Duodenal mucosa (tissue), 2 donors: ENCODE results near the gene HJURP.

ENCODE experiments used
- H3K27ac ChIP-seq: one replicate; pipeline ENCODE4 v1.7.0; 2013; ENCODE audit warnings: low read depth, low read length
- H3K27me3 ChIP-seq, 2 donors: one replicate each; pipeline ENCODE4 v1.7.0; 2013; ENCODE audit warnings: low read length in 2 of 2, control low read depth in 1 of 2; ENCODE audit not compliant: insufficient read depth in 2 of 2, control insufficient read depth in 1 of 2
- H3K36me3 ChIP-seq, 2 donors: one replicate each; pipeline ENCODE4 v1.7.0; 2013; ENCODE audit warnings: low read length in 2 of 2, control low read depth in 1 of 2; ENCODE audit not compliant: insufficient read depth in 2 of 2, control insufficient read depth in 1 of 2
- H3K4me1 ChIP-seq, 2 donors: one replicate each; pipeline ENCODE4 v1.7.0; 2013; ENCODE audit warnings: low read length in 2 of 2, control low read depth in 1 of 2; ENCODE audit not compliant: insufficient read depth in 2 of 2, control insufficient read depth in 1 of 2
- H3K4me3 ChIP-seq, 2 donors: one replicate each; pipeline ENCODE4 v1.7.0; 2013; ENCODE audit warnings: low read length in 2 of 2, low read depth in 1 of 2
- H3K9ac ChIP-seq, 2 donors: one replicate each; pipeline ENCODE4 v1.7.0; 2013; ENCODE audit warnings: low read length in 2 of 2, low read depth in 1 of 2
- H3K9me3 ChIP-seq, 2 donors: one replicate each; pipeline ENCODE4 v1.7.0; 2013; ENCODE audit warnings: low read length in 2 of 2, control low read depth in 1 of 2; ENCODE audit not compliant: control insufficient read depth in 1 of 2

HJURP gene

GRCh38 chr2:233816334-233816733 is 38.0 kb downstream of the HJURP start:
- Histone ChIP-seq H3K36me3 (no peaks in the 10 kb centered on the region), H3K9ac (no peak overlapping the region), H3K9me3 (no peaks in the 10 kb centered on the region), H3K27ac (no peak overlapping the region), H3K4me3 (no peak overlapping the region), H3K27me3 (peaks cover 2 to 3% of the 10 kb centered on the region in 2 donors), H3K4me1 (peaks cover 0 to 7% of the 10 kb centered on the region in 2 donors)

- no peak overlapping the region for H3K9ac ChIP-seq
- H3K36me3 ChIP-seq, result no peaks in the 10 kb centered on the region
- H3K27ac ChIP-seq, result no peak overlapping the region
- H3K9me3 ChIP-seq, result no peaks in the 10 kb centered on the region
- H3K4me3 ChIP-seq, result no peak overlapping the region
- peaks cover 0 to 5% of the 10 kb centered on the region in 2 donors for H3K4me1 ChIP-seq
- H3K27me3 ChIP-seq, result peaks cover 2 to 3% of the 10 kb centered on the region in 2 donors
Measured at GRCh38 chr2:233815861-233816260, 38.5 kb downstream of the HJURP start.

GRCh38 chr2:233814056-233814835 is 40.1 kb downstream of the HJURP start:
- H3K4me1 ChIP-seq, result peaks cover 0 to 5% of the 10 kb centered on the region in 2 donors
- H3K27me3 ChIP-seq, result peaks cover 2 to 3% of the 10 kb centered on the region in 2 donors
- H3K36me3 ChIP-seq, result no peaks in the 10 kb centered on the region
- H3K27ac ChIP-seq, result no peak overlapping the region
- H3K4me3 ChIP-seq, result no peak overlapping the region
- H3K9ac ChIP-seq, result no peak overlapping the region
- H3K9me3 ChIP-seq, result no peaks in the 10 kb centered on the region

- Histone ChIP-seq H3K9ac (no peak overlapping the region), H3K4me3 (no peak overlapping the region), H3K27me3 (peaks cover 0 to 2% of the 10 kb centered on the region in 2 donors), H3K4me1 (peaks cover 0 to 5% of the 10 kb centered on the region in 2 donors), H3K36me3 (no peaks in the 10 kb centered on the region), H3K9me3 (no peaks in the 10 kb centered on the region), H3K27ac (no peak overlapping the region)
Measured at GRCh38 chr2:233813236-233814055, 40.9 kb downstream of the HJURP start.

GRCh38 chr2:233811732-233812131 is 42.6 kb downstream of the HJURP start:
- H3K36me3 ChIP-seq, result no peaks in the 10 kb centered on the region
- H3K9ac ChIP-seq, result no peak overlapping the region
- H3K4me3 ChIP-seq, result no peak overlapping the region
- peaks cover 0 to 2% of the 10 kb centered on the region in 2 donors for H3K27me3 ChIP-seq
- no peaks in the 10 kb centered on the region for H3K4me1 ChIP-seq
- H3K9me3 ChIP-seq, result no peaks in the 10 kb centered on the region
- H3K27ac ChIP-seq, result no peak overlapping the region

- no peaks in the 10 kb centered on the region for H3K4me1 ChIP-seq
- H3K36me3 ChIP-seq, result no peaks in the 10 kb centered on the region
- H3K27me3 ChIP-seq, result peaks cover 0 to 2% of the 10 kb centered on the region in 2 donors
Measured at GRCh38 chr2:233811087-233811486, 43.2 kb downstream of the HJURP start.

GRCh38 chr2:233810385-233810784 is 44.0 kb downstream of the HJURP start:
- Histone ChIP-seq H3K9me3 (no peaks in the 10 kb centered on the region), H3K4me1 (no peaks in the 10 kb centered on the region), H3K4me3 (no peak overlapping the region), H3K27ac (no peak overlapping the region), H3K27me3 (peaks cover 0 to 2% of the 10 kb centered on the region in 2 donors), H3K36me3 (no peaks in the 10 kb centered on the region), H3K9ac (no peak overlapping the region)

More at GRCh38 chr2:233811087-233811486, 43.2 kb downstream of the HJURP start:
- Histone ChIP-seq H3K27ac (no peak overlapping the region), H3K9me3 (no peaks in the 10 kb centered on the region), H3K9ac (no peak overlapping the region), H3K4me3 (no peak overlapping the region)

- Histone ChIP-seq H3K4me3 (no peak overlapping the region), H3K4me1 (no peaks in the 10 kb centered on the region), H3K9me3 (no peaks in the 10 kb centered on the region), H3K27me3 (no peaks in the 10 kb centered on the region), H3K36me3 (no peaks in the 10 kb centered on the region), H3K27ac (no peak overlapping the region), H3K9ac (no peak overlapping the region)
Measured at GRCh38 chr2:233807966-233808935, 46.1 kb downstream of the HJURP start.

GRCh38 chr2:233807215-233807865 is 47.0 kb downstream of the HJURP start:
- Histone ChIP-seq H3K4me3 (no peak overlapping the region), H3K4me1 (no peaks in the 10 kb centered on the region), H3K9me3 (no peaks in the 10 kb centered on the region), H3K36me3 (no peaks in the 10 kb centered on the region), H3K27ac (no peak overlapping the region), H3K9ac (no peak overlapping the region), H3K27me3 (no peaks in the 10 kb centered on the region)
